T-cell (primary cell): ENCODE results near the gene SAMD4A. TPM values are rescaled to one million over a fixed set of nuclear protein-coding genes. Genes with fewer than 3 reads are reported as not detected.

Source experiments
- ATAC-seq, 4 experiments: fragments of 200-7000 bp in 3 of 4; fragments of 150-1000 bp in 1 of 4; cut with Tn5 transposase; replicated peaks in 1 of 4; 1 replicate in 3 of 4; 2 replicates in 1 of 4; pipeline ENCODE4 v1.10.0; 2021; ENCODE audit warnings: moderate library complexity in 3 of 4, mild to moderate bottlenecking in 2 of 4, moderate number of reproducible peaks in 1 of 4
- CTCF ChIA-PET, 2 donors: fragments of 300-600 bp; sonication (Branson Sonifier 250); formaldehyde crosslinking; loops; one replicate each; lab custom pipeline; 2022; ENCODE audit warnings: antibody characterized with exemption in 2 of 2; lab: Charles Lee
- POLR2A ChIA-PET, 2 donors: fragments of 300-600 bp; sonication (Branson Sonifier 250); formaldehyde crosslinking; loops; one replicate each; lab custom pipeline; 2022; ENCODE audit warnings: antibody characterized with exemption in 2 of 2; lab: Charles Lee
- DNase-seq, 35 experiments: peaks; one replicate each; pipeline versions ENCODE4 v3.0.0 to v3.0.0-alpha.2; 2013 to 2023
- H3K27ac ChIP-seq: one replicate; pipeline ENCODE4 v1.5.1; 2013; ENCODE audit warnings: low read length
- H3K27me3 ChIP-seq, 2 experiments: replicated peaks in 1 of 2; 1 replicate in 1 of 2; 2 replicates in 1 of 2; pipeline versions ENCODE4 v1.6.1 to v1.7.0; 2013; ENCODE audit warnings: low read length in 1 of 2, mixed read lengths in 1 of 2; ENCODE audit not compliant: control insufficient read depth in 2 of 2, insufficient read depth in 2 of 2; ENCODE audit errors: extremely low read depth in 1 of 2
- H3K36me3 ChIP-seq, 2 donors: 1 replicate in 1 of 2; 2 replicates in 1 of 2; pipeline versions ENCODE4 v1.6.1 to v1.7.0; 2013; ENCODE audit warnings: low read length in 1 of 2; ENCODE audit not compliant: control insufficient read depth in 2 of 2, insufficient read depth in 1 of 2; ENCODE audit errors: extremely low read depth in 1 of 2
- H3K4me1 ChIP-seq, 2 experiments: 1 replicate in 1 of 2; 2 replicates in 1 of 2; pipeline versions ENCODE4 v1.6.1 to v1.7.0; 2013; ENCODE audit warnings: low read length in 2 of 2, mixed read lengths in 1 of 2; ENCODE audit not compliant: insufficient read depth in 2 of 2, control insufficient read depth in 1 of 2; ENCODE audit errors: extremely low read depth in 1 of 2
- H3K4me3 ChIP-seq, 2 donors: 1 replicate in 1 of 2; 2 replicates in 1 of 2; pipeline versions ENCODE4 v1.5.1 to v1.7.0; 2013; ENCODE audit warnings: mild to moderate bottlenecking in 2 of 2, low read length in 1 of 2, moderate library complexity in 1 of 2; ENCODE audit not compliant: control insufficient read depth in 1 of 2; ENCODE audit errors: extremely low read depth in 1 of 2
- H3K9me3 ChIP-seq: 2 replicates; pipeline ENCODE4 v1.7.0; 2013
- H3K27ac Mint-ChIP-seq, 2 donors: one replicate each; pipeline ENCODE4 v1.8.0; 2020 to 2021; ENCODE audit warnings: mild to moderate bottlenecking in 2 of 2, mixed read lengths in 2 of 2
- H3K27me3 Mint-ChIP-seq, 2 donors: one replicate each; pipeline ENCODE4 v1.8.0; 2021 to 2022; ENCODE audit warnings: mixed read lengths in 2 of 2
- H3K36me3 Mint-ChIP-seq: one replicate; pipeline ENCODE4 v1.8.0; 2021; ENCODE audit warnings: mixed read lengths
- H3K4me1 Mint-ChIP-seq, 3 donors: one replicate each; pipeline ENCODE4 v1.8.0; 2020 to 2022; ENCODE audit warnings: mixed read lengths in 3 of 3, mild to moderate bottlenecking in 1 of 3
- H3K4me3 Mint-ChIP-seq, 3 donors: one replicate each; pipeline ENCODE4 v1.8.0; 2020 to 2022; ENCODE audit warnings: mild to moderate bottlenecking in 3 of 3, mixed read lengths in 3 of 3, moderate library complexity in 3 of 3
- H3K9me3 Mint-ChIP-seq, 3 donors: one replicate each; pipeline ENCODE4 v1.8.0; 2020 to 2022; ENCODE audit warnings: mixed read lengths in 3 of 3
- WGBS: methylation state at CpG from one replicate; pipeline ENCODE4 v1.1.5; 2013; ENCODE audit warnings: missing lambda C conversion rate; ENCODE audit not compliant: insufficient coverage; 5-methylcytosine and 5-hydroxymethylcytosine counted together
- total RNA-seq, 35 experiments: library from RNA in 6 of 35; stranded (reverse) in 6 of 35; fragments of 120-200 nt in 1 of 35; gene quantifications; one replicate each; pipeline versions ENCODE4 v1.2.1 to v1.2.4 and lab custom pipeline; 2013 to 2026

The SAMD4A gene
- total RNA-seq, 5 donors from 2014 or later (not counting 1 experiment from before 2014, with no cell fraction given), result 1.2 to 3.9 (median 1.3) TPM

DNA sequence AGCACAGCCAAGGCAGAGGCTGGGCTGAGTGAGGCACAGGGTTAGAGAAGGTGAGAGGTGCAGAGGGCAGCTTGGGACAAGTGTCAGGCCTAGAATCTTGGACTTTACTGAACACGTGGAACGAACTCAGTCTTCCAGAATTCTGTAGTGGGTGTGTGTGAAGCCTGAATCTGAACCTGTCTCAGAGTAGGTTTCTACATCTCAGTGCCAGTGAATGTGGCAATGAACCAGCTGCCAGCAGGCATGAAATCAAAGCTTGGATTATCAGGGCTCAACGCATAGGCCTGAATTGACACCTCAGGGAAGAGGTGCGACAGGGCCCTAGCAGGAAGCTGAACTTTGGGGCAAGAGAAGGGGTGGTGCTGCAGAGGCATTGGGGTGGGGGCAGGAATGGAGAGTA, 104.6 kb downstream of the SAMD4A start:
- peaks cover 6 to 16% (median 13%) of the 10 kb centered on the region in 3 donors for H3K4me1 Mint-ChIP-seq
- ATAC-seq (no peak), DNase-seq (no peak)
- POLR2A ChIA-PET, result interaction anchor here in 1 of 2 donors (0.6 kb wide), 1 partner anchor 1904 kb away, joined by 4 read pairs; no protein-coding TSS in a partner anchor
- no peak overlapping the region for H3K4me3 Mint-ChIP-seq
- H3K9me3 Mint-ChIP-seq, result no peaks in the 10 kb centered on the region
- 100% methylated on average over 2 of the region's 4 CpGs for WGBS
- no peak overlapping the region for H3K4me3 ChIP-seq
- no peaks in the 10 kb centered on the region for H3K9me3 ChIP-seq
- no peak overlapping the region for H3K27ac Mint-ChIP-seq
- no peak overlapping the region for H3K27ac ChIP-seq
- no peaks in the 10 kb centered on the region for H3K36me3 ChIP-seq
- no peaks in the 10 kb centered on the region for H3K36me3 Mint-ChIP-seq
- CTCF ChIA-PET, result interaction anchor here in 1 of 2 donors (0.8 to 2.8 kb wide), 2 partner anchors 18 to 107 kb away, joined by 3 to 12 read pairs; no protein-coding TSS in a partner anchor
- H3K4me1 ChIP-seq, result peaks cover 0 to 23% of the 10 kb centered on the region in 2 experiments
- peaks cover 0 to 22% of the 10 kb centered on the region in 2 experiments for H3K27me3 ChIP-seq
- H3K27me3 Mint-ChIP-seq, result peaks cover 3 to 6% of the 10 kb centered on the region in 2 donors

DNA sequence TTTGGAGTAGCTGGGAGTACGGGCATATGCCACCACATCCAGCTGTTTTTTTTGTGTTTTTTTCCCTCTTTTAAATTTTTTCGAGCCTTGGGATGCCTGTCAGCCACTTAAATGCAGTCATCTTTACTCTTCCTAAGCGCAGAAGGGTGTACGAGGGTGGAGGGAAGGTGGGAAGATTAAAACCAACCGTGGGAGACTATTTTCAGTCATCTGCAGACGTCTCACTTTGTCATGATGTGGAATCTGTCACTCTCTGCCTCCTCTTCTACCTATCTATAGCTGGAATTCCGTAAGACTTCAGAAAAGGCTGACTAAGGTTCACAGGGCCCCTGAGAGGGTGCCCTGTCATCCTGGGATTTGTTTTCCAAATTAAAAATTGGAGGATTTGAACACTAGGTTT, 105.3 kb downstream of the SAMD4A start:
- WGBS, result no CpG with 5 or more reads among the region's 7 CpGs
- no peaks in the 10 kb centered on the region for H3K36me3 Mint-ChIP-seq
- peaks cover 6 to 16% (median 13%) of the 10 kb centered on the region in 3 donors for H3K4me1 Mint-ChIP-seq
- Histone ChIP-seq H3K27me3 (peaks cover 0 to 22% of the 10 kb centered on the region in 2 experiments), H3K4me3 (no peak overlapping the region), H3K9me3 (no peaks in the 10 kb centered on the region), H3K36me3 (no peaks in the 10 kb centered on the region), H3K27ac (no peak overlapping the region), H3K4me1 (peaks cover 0 to 23% of the 10 kb centered on the region in 2 experiments)
- no peak for ATAC-seq
- no peak overlapping the region for H3K4me3 Mint-ChIP-seq
- no peak overlapping the region for H3K27ac Mint-ChIP-seq
- peaks cover 3 to 6% of the 10 kb centered on the region in 2 donors for H3K27me3 Mint-ChIP-seq
- CTCF ChIA-PET, result no interaction called here
- POLR2A ChIA-PET, result interaction anchor here in 1 of 2 donors (0.6 kb wide), 1 partner anchor 1904 kb away, joined by 4 read pairs; no protein-coding TSS in a partner anchor
- no peak for DNase-seq
- H3K9me3 Mint-ChIP-seq, result no peaks in the 10 kb centered on the region

DNA sequence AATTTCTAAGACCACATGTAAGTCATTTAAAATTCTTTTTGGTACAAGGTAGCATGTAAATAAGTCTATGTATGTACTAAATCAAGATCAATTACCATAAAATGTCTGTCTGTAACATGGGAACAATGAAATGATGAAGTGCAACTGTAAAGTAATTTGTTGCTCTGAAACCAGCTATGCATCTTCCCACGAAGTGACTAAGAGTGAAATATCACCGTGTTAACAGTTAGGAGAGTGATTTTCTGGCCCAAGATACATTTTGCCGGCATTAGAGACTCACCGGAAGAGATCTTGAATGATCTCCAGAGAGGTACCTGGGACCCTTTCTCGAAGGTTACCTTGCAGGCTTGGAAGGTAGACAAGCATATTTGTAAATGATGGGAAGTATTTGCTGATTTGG, 105.8 kb downstream of the SAMD4A start:
- CTCF ChIA-PET, result no interaction called here
- no peak overlapping the region for H3K27ac Mint-ChIP-seq
- WGBS, result 32% methylated on average over 4 of the region's 5 CpGs
- H3K36me3 Mint-ChIP-seq, result no peaks in the 10 kb centered on the region
- no peaks in the 10 kb centered on the region for H3K9me3 ChIP-seq
- DNase-seq (no peak), ATAC-seq (no peak)
- H3K27ac ChIP-seq, result no peak overlapping the region
- no peak overlapping the region for H3K4me3 ChIP-seq
- peaks cover 0 to 19% of the 10 kb centered on the region in 2 experiments for H3K27me3 ChIP-seq
- peaks cover 3 to 6% of the 10 kb centered on the region in 2 donors for H3K27me3 Mint-ChIP-seq
- peaks cover 6 to 16% (median 13%) of the 10 kb centered on the region in 3 donors for H3K4me1 Mint-ChIP-seq
- H3K4me3 Mint-ChIP-seq, result no peak overlapping the region
- POLR2A ChIA-PET, result no interaction called here
- H3K9me3 Mint-ChIP-seq, result no peaks in the 10 kb centered on the region
- H3K4me1 ChIP-seq, result peaks cover 0 to 23% of the 10 kb centered on the region in 2 experiments
- no peaks in the 10 kb centered on the region for H3K36me3 ChIP-seq

DNA sequence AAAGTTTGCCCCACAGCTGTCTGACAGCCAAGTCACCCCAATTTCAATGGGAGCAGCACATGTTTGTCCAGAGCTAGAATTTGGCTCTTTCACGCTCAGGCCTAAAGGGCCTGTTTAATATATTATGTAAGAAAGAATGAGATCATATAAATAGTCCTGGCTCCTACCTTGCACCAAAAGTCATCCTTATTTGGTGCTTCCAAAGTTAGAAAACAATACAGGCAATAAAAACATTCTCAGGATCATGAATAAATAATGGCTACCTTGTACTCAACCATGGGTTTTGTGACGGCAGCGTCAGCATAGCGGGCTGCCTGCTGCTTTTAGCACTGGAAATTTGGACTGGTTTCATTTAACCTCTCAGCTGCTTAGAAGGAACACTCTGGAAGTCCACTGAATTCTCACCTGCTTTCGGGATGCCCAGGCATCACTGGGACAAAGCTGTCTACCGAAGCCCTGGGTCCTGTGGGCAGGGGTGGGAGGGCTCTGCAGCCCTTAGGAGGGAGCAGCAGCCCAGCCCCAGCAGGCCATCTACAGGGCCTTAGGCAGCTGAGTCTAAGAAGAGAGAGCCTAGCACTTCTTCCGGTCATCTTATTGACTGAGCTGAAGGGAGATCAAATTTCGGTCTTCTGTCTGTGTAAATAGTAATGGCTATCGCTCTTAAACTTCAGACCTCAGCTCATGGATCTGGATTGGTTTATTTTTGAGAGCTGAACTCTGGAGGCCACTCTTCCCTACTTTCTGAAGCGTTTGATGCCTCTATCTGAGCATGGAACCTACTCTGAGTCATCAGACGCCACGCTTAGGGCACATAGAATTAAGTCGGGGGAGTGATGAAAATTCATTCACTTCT, 106.5 kb downstream of the SAMD4A start:
- Mint-ChIP-seq H3K4me3 (no peak overlapping the region), H3K27me3 (peaks cover 3 to 6% of the 10 kb centered on the region in 2 donors), H3K4me1 (peaks cover 6 to 16% (median 13%) of the 10 kb centered on the region in 3 donors), H3K36me3 (no peaks in the 10 kb centered on the region), H3K9me3 (no peaks in the 10 kb centered on the region), H3K27ac (no peak overlapping the region)
- ChIA-PET CTCF (no interaction called here), POLR2A (no interaction called here)
- Histone ChIP-seq H3K27me3 (peaks cover 0 to 16% of the 10 kb centered on the region in 2 experiments), H3K36me3 (no peaks in the 10 kb centered on the region), H3K9me3 (no peaks in the 10 kb centered on the region), H3K27ac (no peak overlapping the region), H3K4me1 (peaks cover 0 to 23% of the 10 kb centered on the region in 2 experiments), H3K4me3 (no peak overlapping the region)
- 88% methylated on average over 6 of the region's 13 CpGs for WGBS
- DNase-seq (no peak), ATAC-seq (no peak)

DNA sequence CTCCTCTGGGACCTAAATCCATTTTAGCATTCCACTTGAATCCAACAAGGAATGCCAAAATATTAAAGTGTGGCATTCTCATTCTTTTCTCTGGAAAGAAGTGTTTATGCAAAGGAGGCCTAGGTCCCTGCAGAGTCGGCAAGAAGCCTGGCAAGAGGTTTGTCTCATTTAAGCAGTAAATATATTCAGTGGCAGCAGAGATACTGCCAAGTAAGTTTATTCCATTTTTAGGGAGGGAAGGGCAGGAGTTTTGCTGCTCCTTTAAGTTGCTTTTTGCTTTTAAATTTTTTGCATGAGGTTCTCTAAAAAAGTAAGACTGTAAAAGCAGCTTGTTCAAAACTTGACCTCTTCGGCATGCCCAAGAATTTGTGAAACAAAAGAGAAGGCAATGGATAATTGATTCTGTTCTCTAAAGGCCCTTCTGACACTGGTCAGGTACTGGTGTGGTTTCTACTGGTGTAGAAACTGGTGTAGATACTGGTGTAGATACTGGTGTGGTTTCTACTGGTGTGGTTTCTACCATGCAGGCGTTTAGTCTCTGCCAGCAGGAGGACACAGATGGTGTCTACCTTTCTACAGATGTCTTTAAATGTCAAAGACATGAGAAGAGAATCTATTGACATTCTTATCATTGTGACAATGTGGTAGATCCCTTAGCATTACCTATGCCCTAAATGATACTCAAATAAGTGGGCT, 107.3 kb downstream of the SAMD4A start:
- CTCF ChIA-PET, result no interaction called here
- Mint-ChIP-seq H3K9me3 (no peaks in the 10 kb centered on the region), H3K4me3 (no peak overlapping the region), H3K36me3 (no peaks in the 10 kb centered on the region), H3K27me3 (peaks cover 3 to 7% of the 10 kb centered on the region in 2 donors), H3K4me1 (peaks cover 6 to 16% (median 13%) of the 10 kb centered on the region in 3 donors), H3K27ac (no peak overlapping the region)
- 69% methylated on average over 2 of the region's 3 CpGs for WGBS
- ATAC-seq, result no peak
- POLR2A ChIA-PET, result no interaction called here
- H3K27me3 ChIP-seq, result peaks cover 0 to 16% of the 10 kb centered on the region in 2 experiments
- no peak overlapping the region for H3K4me3 ChIP-seq
- no peaks in the 10 kb centered on the region for H3K36me3 ChIP-seq
- no peaks in the 10 kb centered on the region for H3K9me3 ChIP-seq
- no peak overlapping the region for H3K27ac ChIP-seq
- DNase-seq, result no peak
- peaks cover 0 to 23% of the 10 kb centered on the region in 2 experiments for H3K4me1 ChIP-seq
